GM12878 (cell line): Measurements from ENCODE around the gene KIF26A.

Source experiments
- BCL11A ChIP-seq: IDR thresholded peaks from 2 replicates; pipeline ENCODE4 v1.6.1; 2011; ENCODE audit warnings: low read depth, low read length
- CBFB ChIP-seq: IDR thresholded peaks from 2 replicates; pipeline ENCODE4 v1.6.1; 2016; ENCODE audit warnings: antibody characterized with exemption, low read depth
- CREB1 ChIP-seq: IDR thresholded peaks from 2 replicates; pipeline ENCODE4 v1.6.1; 2012; ENCODE audit warnings: low read depth, mild to moderate bottlenecking, inconsistent platforms
- CTCF ChIP-seq, 3 experiments: IDR thresholded peaks in 2 of 3; conservative IDR thresholded peaks in 1 of 3; 2 replicates each; pipeline ENCODE4 v1.5.1; 2011; ENCODE audit warnings: low read depth in 3 of 3, low read length in 3 of 3, mild to moderate bottlenecking in 3 of 3, control low read depth in 2 of 3, moderate library complexity in 2 of 3, inconsistent platforms in 1 of 3, mixed read lengths in 1 of 3; ENCODE audit not compliant: control insufficient read depth in 2 of 3, insufficient read depth in 1 of 3; ENCODE audit errors: extremely low read depth in 1 of 3
- EZH2 ChIP-seq: IDR thresholded peaks from 2 replicates; pipeline ENCODE4 v1.6.1; 2012; ENCODE audit warnings: low read depth, mild to moderate bottlenecking, control low read depth, inconsistent platforms, low read length, borderline replicate concordance; ENCODE audit not compliant: control insufficient read depth
- MAX ChIP-seq: IDR thresholded peaks from 2 replicates; pipeline ENCODE4 v1.6.1; 2012; ENCODE audit warnings: low read depth, low read length, improper control_type of control experiment
- NKRF ChIP-seq: fragments of 450-650 bp; conservative IDR thresholded peaks from 2 replicates; pipeline ENCODE4 v1.6.1; 2017; ENCODE audit warnings: mild to moderate bottlenecking, moderate library complexity
- POLR2AphosphoS5 ChIP-seq: IDR thresholded peaks from 2 replicates; pipeline ENCODE4 v1.6.1; 2011; ENCODE audit warnings: mild to moderate bottlenecking, low read length, inconsistent platforms
- SMC3 ChIP-seq: IDR thresholded peaks from 2 replicates; pipeline ENCODE4 v1.6.1; 2011; ENCODE audit warnings: low read length, improper control_type of control experiment, borderline replicate concordance
- SUPT20H ChIP-seq: IDR thresholded peaks from 2 replicates; pipeline ENCODE4 v1.6.1; 2011; ENCODE audit warnings: low read depth, mild to moderate bottlenecking, low read length, moderate library complexity, borderline replicate concordance; ENCODE audit not compliant: control insufficient read depth
- TAF1 ChIP-seq: IDR thresholded peaks from 2 replicates; pipeline ENCODE4 v1.6.1; 2011; ENCODE audit warnings: mild to moderate bottlenecking, low read depth, low read length, borderline replicate concordance
- YY1 ChIP-seq: IDR thresholded peaks from 2 replicates; pipeline ENCODE4 v1.6.1; 2011; ENCODE audit warnings: low read depth, mild to moderate bottlenecking, low read length
- ZBED1 ChIP-seq: IDR thresholded peaks from 2 replicates; pipeline ENCODE4 v1.6.1; 2016; ENCODE audit warnings: borderline replicate concordance
- ZNF687 ChIP-seq: fragments of 450-650 bp; IDR thresholded peaks from 2 replicates; pipeline ENCODE4 v1.6.1; 2017; ENCODE audit warnings: mild to moderate bottlenecking, moderate library complexity

GRCh38 chr14:104204660-104205149 lies 66.3 kb downstream of the KIF26A start:
- TF ChIP-seq CREB1 (no peak), NKRF (no peak), ZBED1 (no peak), CTCF (IDR thresholded peaks at IDR 0.05 in 2 of 3, conservative IDR thresholded peaks at IDR 0.05 in 1 of 3; ENCODE audit: control insufficient read depth in 2 of 3, extremely low read depth in 1 of 3, insufficient read depth in 1 of 3, low read depth in 3 of 3, low read length in 3 of 3) (no peak), SUPT20H (no peak), BCL11A (no peak), POLR2AphosphoS5 (no peak), CBFB (no peak), EZH2 (no peak), MAX (no peak), ZNF687 (no peak), TAF1 (no peak), SMC3 (no peak), YY1 (no peak)
